GM19351 (cell line): ENCODE data around the gene WDHD1.
"Not testable (repeated sequence)": the region's sequence is repeated elsewhere in the genome, so short reads cannot be mapped to it uniquely, and the experiment has no call there.

Experiments
- ATAC-seq: cut with Tn5 transposase; IDR thresholded peaks from one replicate; pipeline ENCODE4 v1.9.1; 2021; ENCODE audit warnings: mild to moderate bottlenecking, moderate library complexity; ENCODE audit not compliant: unreplicated experiment

Gene WDHD1

DNA sequence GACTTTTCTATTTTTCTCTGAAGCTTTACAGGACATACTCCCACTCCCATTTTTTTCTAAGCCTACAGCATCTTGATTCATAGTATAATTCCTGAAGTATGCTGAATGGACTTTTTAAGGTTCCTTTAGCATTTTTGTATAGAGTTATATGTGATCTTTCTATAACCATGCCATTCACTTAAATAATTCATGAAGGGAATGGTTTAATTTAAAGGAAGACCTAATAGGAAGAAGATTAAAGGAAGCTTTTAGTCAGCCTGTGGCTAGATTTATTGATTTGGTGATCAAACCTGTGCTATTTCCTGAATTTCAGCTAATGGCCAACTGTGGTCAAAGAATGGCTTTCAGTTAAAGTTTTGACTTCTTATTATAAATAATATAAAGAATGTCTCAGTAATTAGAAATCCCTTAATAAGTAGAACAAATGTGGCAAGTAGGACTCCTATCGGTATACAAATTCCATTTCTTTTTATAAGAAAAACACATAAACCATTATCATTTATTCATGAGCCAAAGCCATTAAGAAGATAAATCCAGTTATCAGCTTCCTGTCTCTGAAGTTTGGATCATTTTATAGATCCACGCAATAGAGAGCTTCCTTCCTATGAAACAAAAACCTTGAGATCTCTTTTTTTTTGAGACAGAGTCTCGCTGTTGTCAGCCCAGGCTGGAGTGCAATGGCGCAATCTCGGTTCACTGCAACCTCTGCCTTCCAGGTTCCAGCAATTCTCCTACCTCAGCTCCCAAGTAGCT lies 20.6 kb upstream of the WDHD1 start:
- ATAC-seq = no peak

- no peak for ATAC-seq
Measured at GRCh38 chr14:55045087-55045486, 18.2 kb upstream of the WDHD1 start.

DNA sequence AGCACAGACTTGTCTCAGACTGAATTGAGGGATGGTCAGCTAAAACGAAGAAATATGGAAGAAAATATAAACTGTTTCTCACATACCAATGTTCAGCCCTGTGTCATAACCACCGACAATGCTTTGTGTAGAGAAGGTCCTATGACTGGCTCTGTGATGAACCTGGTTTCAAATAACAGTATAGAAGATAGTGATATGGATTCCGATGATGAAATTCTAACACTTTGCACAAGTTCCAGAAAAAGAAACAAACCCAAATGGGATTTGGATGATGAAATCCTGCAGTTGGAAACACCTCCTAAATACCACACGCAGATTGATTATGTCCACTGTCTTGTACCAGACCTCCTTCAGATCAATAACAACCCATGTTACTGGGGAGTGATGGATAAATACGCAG lies 16.6 kb upstream of the WDHD1 start:
- no peak for ATAC-seq

GRCh38 chr14:55038708-55039107 lies 11.8 kb upstream of the WDHD1 start:
- ATAC-seq = no peak

DNA sequence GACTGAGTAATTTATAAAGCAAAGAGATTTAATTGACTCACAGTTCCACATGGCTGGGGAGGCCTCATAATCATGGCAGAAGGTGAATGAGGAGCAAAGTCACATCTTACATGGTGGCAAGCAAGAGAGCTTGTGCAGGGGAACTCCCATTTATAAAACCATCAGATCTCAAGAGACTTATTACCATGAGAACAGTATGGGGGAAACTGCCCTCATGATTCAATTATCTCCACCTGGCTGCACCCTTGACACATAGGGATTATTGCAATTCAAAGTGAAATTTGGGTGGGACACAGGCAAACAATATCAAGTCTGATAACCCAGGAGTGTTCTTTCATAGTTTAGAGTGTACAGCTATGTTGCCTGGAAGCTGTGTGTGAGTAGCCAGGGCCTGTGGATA lies 11.1 kb upstream of the WDHD1 start:
- not testable (repeated sequence) for ATAC-seq

GRCh38 chr14:55031190-55031589 lies 4.3 kb upstream of the WDHD1 start:
- ATAC-seq = no peak

GRCh38 chr14:55028476-55028875 lies 1.6 kb upstream of the WDHD1 start:
- ATAC-seq = no peak

DNA sequence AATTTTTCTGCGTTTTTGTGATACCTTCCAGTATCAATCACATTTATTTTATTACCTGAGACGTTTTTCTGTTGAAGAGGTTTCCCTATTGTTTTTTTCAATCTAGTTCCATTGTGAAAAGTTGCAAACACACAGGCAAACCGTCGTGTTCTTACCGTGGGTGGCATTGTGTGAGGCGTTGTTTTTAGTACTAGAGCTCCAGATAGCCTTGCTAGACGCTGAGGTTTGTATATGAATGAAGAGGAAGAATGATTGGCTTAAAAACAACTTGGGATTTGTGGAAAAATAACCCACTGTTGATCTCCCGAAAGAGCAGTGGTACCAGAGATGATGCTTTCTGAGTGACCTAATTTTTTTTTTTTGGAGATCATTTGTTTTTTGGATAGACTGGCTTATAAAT lies 1.2 kb upstream of the WDHD1 start:
- no peak for ATAC-seq

GRCh38 chr14:55026441-55026792 lies 482 bp downstream of the WDHD1 start:
- no peak for ATAC-seq

DNA sequence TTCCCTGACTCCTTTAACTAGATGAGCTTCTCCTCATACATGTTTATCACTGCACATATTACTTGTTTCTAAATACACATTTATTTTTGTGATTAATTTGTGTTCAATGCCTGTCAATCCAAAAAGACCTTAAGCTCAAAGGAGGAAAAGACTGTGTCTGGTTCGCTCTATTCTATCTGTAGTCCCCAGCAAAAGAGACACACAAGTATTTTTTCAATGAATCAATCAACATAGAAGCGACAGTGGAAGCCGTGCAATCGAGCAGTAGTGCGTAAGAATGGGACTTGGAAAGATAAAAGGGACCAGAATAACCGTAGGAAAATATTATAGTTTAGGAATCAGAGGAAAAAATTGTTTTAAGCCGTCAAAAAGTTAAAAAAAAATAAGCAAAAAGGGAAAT lies 951 bp downstream of the WDHD1 start:
- no peak for ATAC-seq

GRCh38 chr14:55024365-55024764 lies 2.5 kb downstream of the WDHD1 start:
- not testable (repeated sequence) for ATAC-seq

- no peak for ATAC-seq
Measured at GRCh38 chr14:55019968-55020554, 6.8 kb downstream of the WDHD1 start.

DNA sequence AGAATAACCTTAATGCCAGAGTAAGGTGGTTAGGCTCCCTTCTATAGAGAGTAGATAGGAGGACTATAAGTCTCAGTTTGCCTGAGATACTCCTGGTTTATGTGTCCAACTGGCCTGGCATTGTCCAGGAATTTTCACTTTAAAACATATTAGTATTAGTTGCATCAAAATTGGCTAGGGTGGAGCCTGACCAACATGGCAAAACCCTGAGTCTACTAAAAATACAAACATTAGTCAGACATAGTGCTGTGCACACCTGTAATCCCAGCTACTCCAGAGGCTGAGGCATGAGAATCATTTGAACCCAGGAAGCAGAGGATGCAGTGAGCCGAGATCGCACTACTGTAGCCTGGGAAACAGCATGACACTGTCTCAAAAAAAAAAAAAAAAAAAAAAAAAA lies 11.9 kb downstream of the WDHD1 start:
- no peak for ATAC-seq

DNA sequence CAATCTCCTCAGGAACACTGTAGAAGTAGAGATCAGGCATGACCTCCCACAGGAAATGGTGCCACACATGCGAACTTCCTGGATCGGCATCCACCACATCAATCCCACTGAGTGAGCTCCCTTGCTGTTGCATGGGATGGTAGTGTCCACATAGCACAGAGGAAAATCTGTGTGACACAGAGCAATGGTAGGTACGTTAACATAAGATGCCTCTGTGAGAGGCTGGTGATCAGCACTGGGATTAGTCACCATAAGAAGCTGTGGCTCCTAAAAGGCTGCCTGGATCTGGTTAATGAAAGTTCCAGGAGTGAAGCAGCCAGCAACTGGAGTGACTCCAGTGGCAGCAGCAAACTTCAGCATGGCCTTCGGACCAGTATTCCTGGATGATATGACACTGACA lies 21.8 kb downstream of the WDHD1 start:
- ATAC-seq = no peak

- ATAC-seq = no peak
Measured at GRCh38 chr14:55000381-55000780, 26.5 kb downstream of the WDHD1 start.

- no peak for ATAC-seq
Measured at GRCh38 chr14:54985156-54985555, 41.7 kb downstream of the WDHD1 start.

DNA sequence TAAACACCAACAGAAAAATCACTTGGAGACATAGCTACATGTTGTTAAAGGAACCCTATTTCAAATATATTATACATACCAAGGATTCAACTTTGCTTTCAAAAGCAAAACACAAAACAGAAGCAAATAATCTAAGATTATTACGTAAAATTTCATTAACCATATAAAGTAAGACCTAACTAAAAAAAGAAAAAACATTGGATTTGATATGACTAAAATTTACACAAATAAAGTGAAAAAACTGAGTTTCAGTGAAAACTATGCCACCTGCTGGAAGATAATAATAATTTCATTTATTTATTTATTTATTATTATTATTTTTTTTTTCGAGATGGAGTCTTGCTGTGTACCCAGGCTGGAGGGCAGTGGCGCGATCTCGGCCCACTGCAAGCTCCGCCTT lies 45.2 kb downstream of the WDHD1 start:
- ATAC-seq = no peak

GRCh38 chr14:54979039-54979438 lies 47.9 kb downstream of the WDHD1 start:
- ATAC-seq = no peak

- ATAC-seq = no peak
Measured at GRCh38 chr14:54976316-54976715, 50.6 kb downstream of the WDHD1 start.

GRCh38 chr14:54975856-54976255 lies 51.0 kb downstream of the WDHD1 start:
- no peak for ATAC-seq

DNA sequence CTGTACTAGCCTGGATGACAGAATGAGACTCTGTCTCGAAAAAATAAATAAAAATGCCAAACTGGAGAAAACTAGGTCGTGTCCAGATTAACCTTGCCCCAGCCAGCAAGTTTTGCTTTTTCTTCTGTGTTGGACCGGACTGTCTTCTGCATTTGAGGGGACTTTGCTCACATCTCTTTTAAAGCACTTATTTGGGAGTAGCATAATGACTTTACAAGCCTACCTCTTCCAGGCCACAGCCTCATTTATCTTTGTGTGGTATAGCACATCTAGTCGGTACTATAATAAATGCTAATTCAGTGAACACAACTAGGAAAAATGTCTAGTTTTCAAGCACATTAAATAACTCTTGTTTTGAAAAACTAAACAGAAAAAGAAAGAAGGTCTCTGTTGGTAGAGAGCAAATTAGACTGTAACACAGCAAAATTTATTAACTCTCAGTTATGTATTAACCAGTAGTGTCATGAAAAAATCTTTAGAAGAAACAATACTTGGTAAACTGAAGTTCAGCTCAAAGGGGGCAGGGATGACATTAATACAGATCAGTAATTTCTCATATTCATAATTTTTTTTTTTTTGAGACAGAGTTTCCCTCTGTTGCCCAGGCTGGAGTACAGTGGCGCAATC lies 52.0 kb downstream of the WDHD1 start:
- ATAC-seq = no peak

DNA sequence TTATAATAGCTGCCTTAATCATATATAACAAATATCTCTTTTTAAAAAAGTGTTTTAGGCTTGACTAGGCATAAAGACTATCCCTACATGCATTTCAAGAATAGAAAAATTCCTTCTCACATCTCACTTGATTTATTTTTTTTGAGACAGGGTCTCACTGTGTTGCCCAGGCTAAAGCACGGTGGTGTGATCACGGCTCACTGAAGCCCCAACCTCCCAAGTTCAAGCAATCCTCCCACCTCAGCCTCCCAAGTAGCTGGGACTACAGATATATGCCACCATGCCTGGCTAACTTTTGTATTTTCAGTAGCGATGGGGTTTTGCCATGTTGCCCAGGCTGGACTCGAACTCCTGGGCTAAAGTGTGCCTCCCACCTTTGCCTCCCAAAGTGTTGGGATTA lies 59.4 kb downstream of the WDHD1 start:
- ATAC-seq = no peak
